ENCODE measurements around the gene ARID3C.

DNA sequence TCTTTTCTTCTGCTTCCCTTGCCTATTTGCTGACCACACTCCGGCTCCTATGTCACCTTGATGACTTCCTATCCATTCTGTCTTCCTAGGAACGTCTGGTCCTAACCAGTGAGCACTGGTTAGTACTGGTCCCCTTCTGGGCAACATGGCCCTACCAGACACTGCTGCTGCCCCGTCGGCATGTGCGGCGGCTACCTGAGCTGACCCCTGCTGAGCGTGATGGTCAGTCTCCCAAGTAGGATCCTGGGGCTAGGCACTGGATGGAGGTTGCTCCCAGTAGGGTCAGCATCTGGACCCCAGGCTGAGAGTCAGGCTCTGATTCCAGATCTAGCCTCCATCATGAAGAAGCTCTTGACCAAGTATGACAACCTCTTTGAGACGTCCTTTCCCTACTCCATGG lies 19.8 kb upstream of the ARID3C start:
- TF ChIP-seq, protein P1, sequence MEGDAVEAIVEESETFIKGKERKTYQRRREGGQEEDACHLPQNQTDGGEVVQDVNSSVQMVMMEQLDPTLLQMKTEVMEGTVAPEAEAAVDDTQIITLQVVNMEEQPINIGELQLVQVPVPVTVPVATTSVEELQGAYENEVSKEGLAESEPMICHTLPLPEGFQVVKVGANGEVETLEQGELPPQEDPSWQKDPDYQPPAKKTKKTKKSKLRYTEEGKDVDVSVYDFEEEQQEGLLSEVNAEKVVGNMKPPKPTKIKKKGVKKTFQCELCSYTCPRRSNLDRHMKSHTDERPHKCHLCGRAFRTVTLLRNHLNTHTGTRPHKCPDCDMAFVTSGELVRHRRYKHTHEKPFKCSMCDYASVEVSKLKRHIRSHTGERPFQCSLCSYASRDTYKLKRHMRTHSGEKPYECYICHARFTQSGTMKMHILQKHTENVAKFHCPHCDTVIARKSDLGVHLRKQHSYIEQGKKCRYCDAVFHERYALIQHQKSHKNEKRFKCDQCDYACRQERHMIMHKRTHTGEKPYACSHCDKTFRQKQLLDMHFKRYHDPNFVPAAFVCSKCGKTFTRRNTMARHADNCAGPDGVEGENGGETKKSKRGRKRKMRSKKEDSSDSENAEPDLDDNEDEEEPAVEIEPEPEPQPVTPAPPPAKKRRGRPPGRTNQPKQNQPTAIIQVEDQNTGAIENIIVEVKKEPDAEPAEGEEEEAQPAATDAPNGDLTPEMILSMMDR (IDR thresholded peaks at IDR 0.05 in 2 of 3, conservative IDR thresholded peaks at IDR 0.05 in 1 of 3; ENCODE audit: control insufficient read depth in 2 of 3, extremely low read depth in 1 of 3, insufficient read depth in 1 of 3, low read depth in 3 of 3, low read length in 3 of 3): no peak
- no peak for TF ChIP-seq SMC3 (IDR thresholded peaks at IDR 0.05; ENCODE audit: borderline replicate concordance, low read length)
- TF ChIP-seq, protein P2, sequence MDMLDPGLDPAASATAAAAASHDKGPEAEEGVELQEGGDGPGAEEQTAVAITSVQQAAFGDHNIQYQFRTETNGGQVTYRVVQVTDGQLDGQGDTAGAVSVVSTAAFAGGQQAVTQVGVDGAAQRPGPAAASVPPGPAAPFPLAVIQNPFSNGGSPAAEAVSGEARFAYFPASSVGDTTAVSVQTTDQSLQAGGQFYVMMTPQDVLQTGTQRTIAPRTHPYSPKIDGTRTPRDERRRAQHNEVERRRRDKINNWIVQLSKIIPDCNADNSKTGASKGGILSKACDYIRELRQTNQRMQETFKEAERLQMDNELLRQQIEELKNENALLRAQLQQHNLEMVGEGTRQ (IDR thresholded peaks at IDR 0.05; ENCODE audit: borderline replicate concordance, low read depth, low read length): no peak
- no peak for TF ChIP-seq RAD21 (IDR thresholded peaks at IDR 0.05; ENCODE audit: insufficient read depth, low read depth, low read length)
- TF ChIP-seq RCOR1 (conservative IDR thresholded peaks at IDR 0.05; ENCODE audit: low read depth, low read length): no peak
- TF ChIP-seq SUPT20H (IDR thresholded peaks at IDR 0.05; ENCODE audit: borderline replicate concordance, control insufficient read depth, low read depth, low read length): no peak
- no peak for TF ChIP-seq ZNF274 (IDR thresholded peaks at IDR 0.05; ENCODE audit: insufficient read depth, insufficient read length)
- no peak for TF ChIP-seq CREM (IDR thresholded peaks at IDR 0.05; ENCODE audit: low read depth)
